ENCODE measurements around the gene TCL1A.

GRCh38 chr14:95712398-95712797 is 1.5 kb downstream of the TCL1A start:
- no peak for TF ChIP-seq CTCF (IDR thresholded peaks at IDR 0.05)
- no peak for TF ChIP-seq POLR2A (IDR thresholded peaks at IDR 0.05)
